Stimulated activated CD8-positive, alpha-beta memory T cell treated with anti-CD3 and anti-CD28 coated beads, Interleukin-15, amount 100 ng/mL, for 24 hours (primary cell): Measurements from ENCODE around the gene GDPD3.

ENCODE experiments used
- DNase-seq: peaks from one replicate; pipeline ENCODE4 v3.0.0-alpha.2; 2020; ENCODE audit warnings: low read depth

Gene GDPD3

DNA sequence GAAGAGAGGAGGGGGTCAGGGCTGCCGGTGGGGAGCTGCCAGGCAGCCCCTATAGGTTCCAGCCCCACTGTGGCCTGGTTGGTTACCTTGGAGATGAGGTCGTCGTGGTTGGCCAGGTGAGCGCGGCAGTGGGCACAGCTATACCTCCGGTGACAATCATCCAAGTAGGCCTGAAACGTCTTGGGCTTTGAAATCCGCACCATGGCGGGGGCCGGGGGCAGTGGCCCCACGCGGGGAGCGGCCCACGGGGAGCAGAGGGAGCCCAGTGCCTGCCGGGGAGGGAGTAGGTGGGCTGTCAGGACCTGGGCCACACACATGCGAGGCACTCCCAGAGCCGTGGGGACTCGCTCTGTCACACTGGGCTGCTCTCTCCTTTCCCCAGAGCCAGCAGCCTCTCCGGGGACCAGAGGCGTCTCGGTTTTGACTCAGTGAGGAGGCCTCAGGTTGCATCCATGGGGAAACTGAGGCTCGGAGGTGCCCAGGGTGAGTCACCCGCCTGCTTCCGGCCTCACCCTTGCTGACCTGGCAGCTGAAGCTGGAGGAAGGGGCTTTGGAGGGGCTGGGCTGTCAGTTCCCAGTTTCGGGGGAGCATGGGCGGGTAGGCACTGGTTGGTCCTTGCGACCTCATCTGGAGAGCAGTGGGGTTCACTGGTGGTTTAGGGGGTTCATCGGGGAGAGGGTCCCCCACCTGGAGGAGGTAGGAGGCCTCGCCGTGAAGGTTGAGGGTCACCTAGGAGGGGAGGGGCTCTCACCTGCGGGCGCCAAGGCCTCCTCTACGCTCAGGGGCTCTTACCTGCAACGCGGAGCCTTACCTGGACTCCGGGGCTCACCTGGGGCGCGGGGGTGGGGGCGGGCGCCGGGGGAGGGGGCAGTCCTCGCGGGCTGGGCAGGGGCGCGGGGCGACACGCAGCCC, 17.9 kb downstream of the GDPD3 start:
- DNase-seq: no peak

DNA sequence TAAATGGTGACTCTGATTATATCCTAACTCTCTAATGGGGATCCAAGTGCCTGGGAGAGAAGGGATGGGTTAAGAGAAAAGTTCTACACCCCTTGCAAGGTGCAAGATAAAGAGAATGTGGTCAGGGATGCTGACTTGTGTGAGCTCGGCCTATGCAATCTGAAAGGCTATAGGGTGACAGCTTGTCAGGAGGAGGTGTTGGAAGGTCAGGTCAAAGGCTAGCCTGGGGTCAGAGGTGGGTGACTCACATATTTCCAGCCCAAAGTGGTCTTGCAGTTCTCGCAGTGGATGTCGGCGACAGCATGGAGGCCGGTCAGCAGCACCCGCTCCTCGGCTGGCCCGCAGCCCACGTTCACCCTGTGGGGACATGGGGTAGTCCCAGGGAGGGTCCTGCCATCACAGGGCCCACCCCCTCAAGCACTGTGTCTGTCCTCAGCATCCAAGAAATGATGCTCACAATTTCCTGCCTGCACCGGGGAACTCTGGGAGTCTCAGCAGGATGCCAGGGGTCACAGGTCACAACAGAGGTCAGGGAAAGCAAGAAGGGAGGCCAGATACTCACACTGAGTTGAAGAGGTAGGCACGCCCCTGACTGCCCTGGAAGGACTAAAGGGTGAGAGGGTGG, 18.7 kb downstream of the GDPD3 start:
- DNase-seq: no peak

DNA sequence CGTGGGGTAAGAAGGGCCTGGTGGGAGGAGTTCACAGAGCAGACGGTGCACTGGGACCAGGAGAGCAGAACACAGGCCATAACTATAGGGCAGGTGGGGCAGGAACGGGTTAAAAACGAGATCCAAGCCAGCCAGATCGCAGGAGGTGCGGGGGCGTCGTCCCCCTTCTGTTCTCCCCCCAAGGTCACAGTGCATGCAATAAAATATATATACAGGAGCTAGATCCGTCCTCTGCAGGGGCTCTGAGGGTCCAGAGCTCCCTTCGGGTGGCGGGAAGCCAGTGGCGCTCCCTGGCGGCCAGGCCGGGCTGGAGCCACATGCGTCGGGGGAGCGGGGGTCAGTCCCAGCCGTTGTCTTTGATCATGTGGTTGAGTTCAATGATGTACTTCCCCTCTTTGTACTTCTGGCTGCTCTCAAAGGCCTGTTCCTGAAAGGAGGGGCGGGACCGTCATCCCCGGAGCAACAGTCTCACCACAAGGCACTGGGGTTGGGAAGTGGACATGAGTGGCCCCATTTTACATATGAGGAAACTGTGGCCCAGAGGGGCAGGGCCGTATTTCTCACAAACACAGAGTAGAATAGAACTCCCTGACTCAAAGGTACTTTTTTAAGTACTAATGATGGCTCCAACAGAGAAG, 20.8 kb downstream of the GDPD3 start:
- DNase-seq: no peak

DNA sequence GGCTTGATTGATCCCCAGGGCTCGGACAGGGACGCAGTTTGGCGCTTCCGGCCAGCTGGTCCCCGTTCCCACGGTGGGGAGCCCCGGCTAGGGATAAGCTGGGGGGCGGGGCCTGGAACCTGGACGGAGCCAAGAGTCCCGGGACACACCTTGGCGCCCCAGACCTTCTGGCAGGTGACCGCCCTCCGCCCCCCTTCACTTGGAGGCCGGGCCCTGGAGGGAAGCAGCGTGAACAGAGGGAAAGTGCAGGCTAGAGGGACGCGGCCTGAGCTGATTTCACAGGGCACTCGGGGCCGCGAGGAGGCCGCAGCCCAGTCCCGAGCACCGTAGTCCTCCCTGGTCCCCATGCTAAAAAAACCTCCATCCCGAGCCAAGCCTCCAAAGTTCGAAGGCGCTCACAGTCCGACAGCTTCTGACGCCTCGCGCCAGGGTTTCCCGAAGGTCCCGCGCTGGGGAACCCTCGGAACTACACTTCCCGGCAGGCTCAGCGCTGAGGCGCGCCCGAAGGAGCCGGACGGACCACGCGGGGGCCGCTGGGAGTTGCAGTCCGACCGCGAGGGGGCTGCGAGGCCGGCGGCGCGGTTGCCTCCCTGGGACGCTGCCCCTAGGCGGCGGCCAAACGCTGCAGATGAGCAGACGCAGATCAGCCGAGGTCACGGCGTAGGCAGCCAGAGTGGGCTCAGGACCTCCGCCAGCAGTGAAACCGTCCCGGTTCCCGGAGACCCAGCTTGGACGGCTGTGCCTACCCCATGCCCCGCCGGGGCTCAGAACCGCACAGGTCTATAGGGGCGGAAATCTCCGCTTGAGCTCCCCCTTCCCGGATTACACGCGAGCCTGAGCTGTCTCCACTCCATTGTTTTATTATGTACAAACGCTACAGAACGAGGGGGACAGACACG, 21.6 kb downstream of the GDPD3 start, which contains the start of gene TBX6:
TSS of gene TBX6 (minus strand) at position 451 of the 899 bp plus-strand sequence. CDS start 731 bp downstream, outside the sequence.
- DNase-seq: peak; percentile 82

DNA sequence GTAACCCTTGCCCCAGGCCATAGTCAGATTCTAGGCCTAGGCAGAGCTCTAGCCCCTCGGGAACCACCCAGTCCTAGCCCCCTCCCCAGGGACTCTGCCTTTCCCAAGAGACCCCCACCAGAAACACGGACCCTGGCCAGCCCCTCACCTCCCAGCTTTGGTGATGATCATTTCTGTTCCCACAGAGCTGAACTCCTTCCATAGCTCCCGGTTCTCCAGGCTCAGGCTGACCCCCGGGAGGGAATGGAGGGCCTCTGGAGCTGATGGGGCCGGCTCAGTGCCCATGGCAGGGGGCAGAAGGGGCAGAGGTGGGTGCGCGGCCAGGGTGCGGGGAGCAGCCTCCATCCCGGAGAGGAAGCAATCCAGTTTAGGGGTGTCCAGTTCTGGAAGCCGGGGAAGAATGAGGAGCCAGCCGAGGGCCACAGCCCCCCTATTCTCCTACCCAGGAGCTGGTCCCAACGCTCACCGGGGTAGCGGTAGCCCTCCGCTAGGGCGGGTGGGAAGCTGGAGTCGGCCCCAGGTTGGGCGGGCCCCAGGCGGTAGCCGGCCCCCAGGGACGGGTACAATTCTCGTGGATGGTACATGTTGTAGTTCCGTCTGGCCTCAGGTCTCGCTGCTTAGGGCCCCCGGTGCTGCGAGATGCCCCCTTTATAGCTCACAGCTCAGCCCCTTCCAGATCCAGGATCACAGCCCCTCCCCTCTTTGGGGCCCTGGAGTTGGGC, 22.6 kb downstream of the GDPD3 start:
- no peak for DNase-seq

DNA sequence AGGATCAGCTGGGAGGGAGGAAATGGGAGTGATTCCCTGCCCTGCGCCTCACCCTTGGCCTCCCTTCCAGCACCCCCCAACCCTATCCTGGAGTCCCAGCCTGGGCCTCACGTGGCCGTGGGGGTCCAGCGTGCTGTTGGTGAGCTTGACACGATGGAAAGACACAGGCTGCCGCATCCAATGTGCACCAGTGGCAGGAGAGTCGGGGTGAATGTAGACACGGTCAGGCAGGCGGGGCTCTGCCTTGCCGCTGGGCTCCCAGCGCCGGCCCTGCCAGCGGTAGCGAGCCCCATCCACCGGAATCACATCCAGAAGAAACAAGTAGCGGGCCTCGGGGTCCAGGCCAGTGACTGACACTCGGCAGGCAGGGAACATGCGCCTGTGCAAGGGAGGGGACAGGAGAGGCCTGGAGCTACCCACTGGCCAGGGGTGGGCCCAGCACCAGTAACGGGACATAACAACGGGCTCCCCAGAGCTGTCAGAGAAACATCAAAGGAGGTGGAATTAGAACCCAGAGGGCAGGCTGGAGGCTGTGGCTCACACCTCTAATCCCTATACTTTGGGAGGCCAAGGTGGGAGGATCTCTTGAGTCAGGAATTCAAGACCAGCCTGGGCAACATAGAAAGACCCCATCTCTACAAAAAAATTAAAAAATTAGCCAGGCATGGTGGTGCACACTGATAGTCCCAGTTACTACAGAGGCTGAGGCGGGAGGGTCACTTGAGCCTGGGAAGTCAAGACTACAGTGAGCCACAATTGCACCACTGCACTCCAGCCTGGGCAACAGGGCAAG, 24.3 kb downstream of the GDPD3 start:
- no peak for DNase-seq

DNA sequence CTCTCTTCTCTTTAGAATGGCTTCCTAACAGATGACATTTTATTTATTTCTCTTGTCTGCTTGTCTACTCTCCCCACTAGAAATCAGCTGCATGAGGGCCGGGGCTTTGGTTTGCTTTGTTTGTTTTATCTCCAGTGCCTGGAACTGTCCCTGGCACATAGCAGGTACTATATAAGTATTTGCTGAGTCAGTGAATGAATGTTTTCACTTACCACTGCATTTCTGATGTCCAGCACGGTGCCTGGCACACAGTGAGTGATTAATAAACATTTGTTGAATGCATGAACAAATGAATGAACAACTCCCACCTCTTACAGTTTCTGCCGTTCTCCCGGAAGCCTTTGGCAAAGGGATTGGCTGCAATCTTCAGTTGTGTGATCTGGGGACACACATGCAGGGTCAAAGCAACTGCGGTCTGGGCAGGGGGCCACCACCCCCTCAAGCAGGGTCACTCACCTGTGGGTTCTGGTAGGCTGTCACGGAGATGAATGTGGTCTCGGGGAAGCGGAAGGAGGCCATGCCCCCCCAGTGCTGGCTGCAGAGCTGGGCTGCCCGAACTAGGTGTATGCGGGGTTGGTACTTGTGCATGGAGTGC, 25.0 kb downstream of the GDPD3 start:
- no peak for DNase-seq

DNA sequence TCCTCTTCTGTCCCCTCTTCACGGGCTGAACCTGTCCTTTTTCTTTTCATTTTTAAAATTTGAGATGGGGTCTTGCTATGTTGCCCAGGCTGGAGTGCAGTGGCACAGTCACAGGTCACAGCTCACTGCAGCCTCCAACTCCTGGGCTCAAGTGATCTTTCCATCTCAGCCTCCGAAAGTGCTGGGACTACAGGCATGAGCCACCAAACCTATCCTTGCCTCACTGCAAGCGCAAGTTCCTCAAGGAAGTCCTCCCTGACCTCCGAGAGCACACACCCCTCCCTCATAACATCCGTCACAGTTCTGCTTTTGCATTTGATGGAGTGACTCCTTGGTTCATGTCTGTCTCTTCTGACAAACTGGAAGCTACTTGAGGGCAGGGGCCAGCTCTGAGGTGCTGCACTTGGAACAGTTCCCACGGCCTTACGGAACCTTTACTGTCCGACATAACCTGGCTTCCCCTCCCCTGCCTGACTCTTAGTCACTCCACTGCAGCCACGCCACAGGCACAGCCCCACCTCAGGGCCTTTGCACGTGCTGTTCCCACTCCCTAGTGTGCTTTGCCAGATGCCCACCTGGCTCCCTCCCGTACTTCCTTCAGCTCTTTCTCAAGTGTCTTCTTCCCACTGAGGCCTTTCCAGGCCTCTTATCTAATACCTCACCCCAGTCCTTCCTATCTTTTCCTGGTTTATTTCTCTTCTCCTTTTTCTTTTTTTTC, 26.0 kb downstream of the GDPD3 start:
- DNase-seq: no peak

DNA sequence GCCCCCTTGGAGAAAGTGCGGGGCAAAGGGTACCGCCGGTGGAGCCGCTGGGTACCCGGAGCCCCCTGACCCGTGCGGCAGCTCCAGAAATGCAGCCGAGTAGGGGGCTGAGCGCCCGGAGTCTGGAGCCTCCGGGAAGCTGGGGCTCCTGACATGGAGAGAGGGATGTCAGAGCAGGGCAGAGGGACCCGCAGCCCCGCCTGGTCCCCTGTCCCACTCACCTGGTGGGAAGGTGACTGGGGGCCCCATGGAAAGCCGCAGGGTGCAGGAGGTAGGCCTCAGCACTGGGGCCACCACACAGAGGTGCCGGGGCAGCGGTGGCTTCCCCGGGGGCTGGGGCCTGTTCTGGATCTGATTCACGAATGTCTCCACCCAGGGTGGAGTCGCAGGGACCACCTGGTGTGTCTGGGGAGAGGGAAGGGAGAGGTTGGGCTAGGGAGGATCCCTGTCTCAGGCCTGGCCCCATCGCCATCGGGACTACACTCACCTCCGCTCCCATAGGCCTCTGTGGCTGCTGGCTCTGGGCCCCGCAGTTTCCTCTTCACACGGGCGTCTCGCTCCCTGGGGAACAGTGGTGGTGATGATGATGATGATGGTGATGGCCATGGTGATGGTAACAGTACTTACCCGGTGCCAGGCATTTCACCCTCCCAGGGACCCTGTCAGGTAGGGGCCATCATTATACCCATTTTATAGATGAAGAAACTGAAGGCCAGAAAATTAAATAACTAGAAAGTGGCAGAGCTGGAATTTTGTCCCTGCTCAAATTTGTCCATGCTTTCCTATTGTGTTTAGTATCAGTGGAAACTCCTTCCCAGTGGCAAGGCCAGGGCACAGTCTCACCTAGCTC, 26.8 kb downstream of the GDPD3 start:
- no peak for DNase-seq

DNA sequence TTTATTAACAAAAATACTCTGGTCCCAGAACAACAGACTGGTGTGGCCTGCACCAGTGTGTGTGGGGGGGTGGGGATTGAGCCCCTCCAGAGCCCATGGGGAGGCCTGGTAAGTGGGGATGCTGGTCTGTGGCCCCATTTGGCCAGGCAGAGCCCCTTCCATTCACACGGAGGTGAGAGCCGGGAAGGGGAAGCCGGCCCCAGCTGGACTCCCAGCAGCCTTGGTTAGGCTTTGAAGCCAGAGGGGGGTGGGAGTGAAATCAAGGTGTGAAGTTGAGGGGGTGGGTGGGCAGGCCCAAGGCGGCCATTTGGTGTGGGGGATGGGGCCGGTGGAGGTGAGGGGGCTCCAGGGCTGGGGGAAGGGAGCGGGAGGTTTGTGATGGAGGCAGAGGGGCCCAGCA, 27.5 kb downstream of the GDPD3 start:
- no peak for DNase-seq

DNA sequence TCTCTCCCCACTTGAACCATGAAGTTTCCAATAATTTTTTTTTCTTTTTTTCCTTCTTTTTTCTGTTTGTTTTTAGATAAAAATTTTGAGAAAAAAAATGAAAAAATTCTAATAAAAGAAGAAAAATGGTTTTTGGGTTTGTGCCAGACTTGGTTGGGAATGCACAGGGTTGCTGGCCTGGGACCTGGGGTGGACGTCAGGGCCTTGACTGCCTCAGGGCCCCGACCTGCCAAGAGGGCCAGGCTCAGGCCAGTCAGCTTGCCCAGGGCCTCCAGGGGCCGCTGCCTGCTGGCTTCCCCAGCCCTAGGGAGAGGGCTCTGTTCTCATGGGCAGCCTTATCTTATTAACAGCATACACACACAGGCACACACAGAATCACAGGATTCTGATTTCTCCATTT, 28.1 kb downstream of the GDPD3 start:
- DNase-seq: no peak

DNA sequence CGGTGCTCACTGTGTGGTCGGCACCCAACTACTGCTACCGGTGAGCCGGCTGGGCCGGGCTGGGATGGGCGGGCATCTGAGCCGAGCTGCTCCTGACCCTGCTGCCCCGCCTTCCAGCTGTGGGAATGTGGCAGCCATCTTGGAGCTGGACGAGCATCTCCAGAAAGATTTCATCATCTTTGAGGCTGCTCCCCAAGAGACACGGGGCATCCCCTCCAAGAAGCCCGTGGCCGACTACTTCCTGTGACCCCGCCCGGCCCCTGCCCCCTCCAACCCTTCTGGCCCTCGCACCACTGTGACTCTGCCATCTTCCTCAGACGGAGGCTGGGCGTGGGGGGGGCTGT, 28.5 kb downstream of the GDPD3 start:
- no peak for DNase-seq

DNA sequence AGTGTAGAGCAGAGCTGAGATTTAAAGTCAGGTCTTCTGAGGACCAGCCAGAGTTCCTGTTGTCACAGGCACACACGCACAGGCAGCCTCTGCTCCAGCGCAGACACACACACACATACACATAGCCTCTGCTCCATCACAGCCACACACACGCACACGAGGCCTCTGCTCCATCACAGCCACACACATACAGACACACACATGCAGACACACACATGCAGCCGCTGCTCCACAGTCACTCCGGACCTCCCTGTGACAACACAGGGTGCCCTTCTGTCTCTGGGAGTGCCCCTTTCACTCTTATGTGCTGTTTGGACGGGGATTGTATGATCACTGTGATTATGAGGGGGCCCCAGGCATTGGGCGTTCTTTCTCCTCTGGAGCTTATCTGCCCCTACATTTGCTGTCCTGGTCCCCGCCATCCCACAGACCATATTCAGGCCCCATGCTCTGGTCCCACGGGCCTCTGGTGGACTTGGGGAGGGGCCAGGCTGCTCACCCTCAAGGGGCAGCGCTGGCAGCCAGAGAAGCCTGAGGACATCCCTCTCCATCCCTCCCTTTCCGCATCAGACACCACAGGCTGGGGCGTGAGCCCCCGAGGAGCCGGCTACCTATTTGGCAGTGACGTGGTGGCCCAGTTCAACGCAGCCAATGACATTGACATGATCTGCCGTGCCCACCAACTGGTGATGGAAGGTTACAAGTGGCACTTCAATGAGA, 29.1 kb downstream of the GDPD3 start:
- DNase-seq: no peak

DNA sequence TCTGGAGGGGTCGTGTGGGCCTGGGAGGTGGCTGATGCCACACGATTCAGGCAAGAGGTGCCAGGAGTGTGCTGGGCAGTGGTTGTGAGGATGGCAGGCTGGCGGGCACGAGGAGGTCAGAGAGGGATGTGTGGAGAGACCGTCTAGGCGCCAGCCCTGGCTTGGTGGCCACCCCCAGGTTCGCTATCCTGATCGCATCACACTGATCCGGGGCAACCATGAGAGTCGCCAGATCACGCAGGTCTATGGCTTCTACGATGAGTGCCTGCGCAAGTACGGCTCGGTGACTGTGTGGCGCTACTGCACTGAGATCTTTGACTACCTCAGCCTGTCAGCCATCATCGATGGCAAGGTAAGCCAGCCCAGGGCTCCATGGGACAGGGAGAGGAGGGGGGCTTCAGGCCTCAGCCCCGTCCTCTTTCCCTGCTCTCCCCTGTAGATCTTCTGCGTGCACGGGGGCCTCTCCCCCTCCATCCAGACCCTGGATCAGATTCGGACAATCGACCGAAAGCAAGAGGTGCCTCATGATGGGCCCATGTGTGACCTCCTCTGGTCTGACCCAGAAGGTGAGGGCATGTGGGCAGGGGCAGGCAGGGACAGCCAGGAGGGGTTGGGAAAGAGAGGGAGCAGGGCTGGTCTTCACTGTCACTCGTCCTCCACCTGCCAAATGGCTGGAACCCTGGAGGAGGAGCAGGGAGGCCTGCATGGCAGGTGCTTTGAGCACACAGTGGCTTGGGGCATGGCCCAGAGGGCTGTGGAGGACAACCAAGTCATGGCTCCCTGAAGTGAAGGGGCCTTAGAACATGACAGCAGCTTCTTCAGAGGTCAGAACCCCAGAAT, 29.9 kb downstream of the GDPD3 start:
- no peak for DNase-seq

DNA sequence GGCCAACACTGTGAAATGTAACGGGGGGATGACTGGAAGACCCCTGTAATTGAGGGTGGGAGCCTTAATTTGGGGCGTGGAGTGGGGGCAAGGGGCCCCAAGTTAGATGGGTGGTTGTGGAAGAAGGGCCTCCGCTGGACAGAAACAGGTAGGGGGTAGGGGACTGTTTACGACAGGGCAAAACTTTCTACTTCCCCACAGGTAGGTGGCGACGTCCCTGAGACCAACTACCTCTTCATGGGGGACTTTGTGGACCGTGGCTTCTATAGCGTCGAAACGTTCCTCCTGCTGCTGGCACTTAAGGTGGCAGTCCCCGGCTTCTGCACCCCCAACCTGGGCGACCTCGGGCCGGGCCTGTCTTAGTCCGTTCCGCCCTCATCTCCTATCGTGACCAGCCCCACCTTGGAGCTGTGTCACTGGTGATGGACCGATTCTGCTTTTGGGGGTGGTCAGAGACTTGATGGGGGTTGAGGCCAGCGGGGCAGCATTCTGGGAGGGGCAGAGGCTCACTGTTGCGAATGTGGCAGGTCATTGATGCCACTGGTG, 30.7 kb downstream of the GDPD3 start:
- DNase-seq: no peak

DNA sequence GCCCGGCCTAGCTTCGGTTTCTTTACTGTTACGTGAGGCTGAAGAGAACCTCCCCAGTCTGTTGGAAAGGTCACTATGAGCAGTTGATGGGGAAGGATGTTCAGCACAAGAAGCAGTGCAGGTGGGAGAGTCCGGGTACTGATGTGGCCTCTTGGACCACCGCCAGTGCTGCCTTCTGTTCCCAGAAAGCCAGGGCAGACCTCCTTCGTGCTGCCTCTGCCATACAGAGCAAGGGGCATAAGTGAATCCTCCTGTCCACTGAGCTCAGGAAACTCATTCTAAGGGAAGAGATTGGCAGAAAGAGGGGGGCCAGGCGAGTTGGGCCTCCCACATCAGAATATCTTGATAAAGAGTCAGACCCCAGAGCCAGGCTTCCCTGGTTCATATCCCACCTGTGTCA, 33.9 kb downstream of the GDPD3 start:
- no peak for DNase-seq

DNA sequence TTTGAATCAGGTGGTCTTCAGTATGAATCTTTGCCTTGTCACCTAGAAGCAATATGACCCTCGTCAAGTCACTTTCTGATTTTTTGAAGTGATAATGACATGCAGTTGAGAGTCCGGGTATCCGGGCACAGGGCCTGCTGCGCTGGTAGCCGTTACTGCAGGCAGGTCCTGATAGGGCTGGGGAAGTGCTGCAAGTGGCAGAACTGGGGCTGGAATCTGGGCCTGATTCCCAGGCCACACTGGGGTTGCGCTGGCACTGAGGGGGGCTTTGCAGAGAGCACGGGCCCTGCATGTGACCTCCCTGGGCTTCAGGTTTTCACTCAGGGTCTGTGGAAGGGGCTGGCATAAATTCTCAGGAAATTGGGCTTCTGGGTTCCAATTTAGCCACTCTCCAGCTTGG, 34.6 kb downstream of the GDPD3 start:
- no peak for DNase-seq
